ENCODE results near the gene LGALS3BP.

LGALS3BP gene

DNA sequence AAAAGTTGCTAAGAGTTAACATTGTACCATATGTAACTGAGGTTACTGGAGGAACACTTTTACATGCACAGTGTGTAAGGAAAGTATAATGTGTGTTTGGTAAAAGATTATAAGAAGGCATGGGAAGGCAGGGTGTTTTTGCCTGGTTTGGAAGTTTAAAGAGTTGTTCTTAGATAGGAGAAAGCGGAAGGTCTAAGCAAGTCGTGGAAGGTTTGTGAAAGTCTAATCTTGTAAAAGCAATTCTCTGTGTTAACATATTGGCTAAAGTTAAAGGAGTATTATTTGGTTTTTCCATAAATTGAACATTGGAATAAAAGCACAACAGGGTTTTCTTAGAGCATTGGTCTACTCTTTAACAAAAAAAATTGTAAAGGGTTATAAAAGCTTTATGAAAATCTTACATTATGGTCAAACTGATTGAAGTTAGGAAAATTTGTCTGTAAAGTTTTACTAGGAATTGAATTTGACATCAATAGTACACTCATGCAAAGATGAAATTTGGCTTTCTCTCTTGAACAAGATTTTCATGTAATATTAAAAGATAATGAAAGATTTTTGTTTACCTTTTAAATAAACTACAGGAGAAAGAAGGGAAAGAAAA is 34.5 kb upstream of the LGALS3BP start:
- DNase-seq (ENCODE audit: insufficient read length, low spot score): no peak
- no peak for TF ChIP-seq PAX5 (IDR thresholded peaks at IDR 0.05; ENCODE audit: insufficient read depth, low read length, severe bottlenecking)
- TF ChIP-seq POU2F2 (IDR thresholded peaks at IDR 0.05; ENCODE audit: low read depth, low read length): no peak
- TF ChIP-seq POLR2AphosphoS5 (IDR thresholded peaks at IDR 0.05; ENCODE audit: low read depth, low read length): no peak
- no peak for TF ChIP-seq SPI1 (IDR thresholded peaks at IDR 0.05; ENCODE audit: low read depth, low read length)
- TF ChIP-seq TAF1 (IDR thresholded peaks at IDR 0.05; ENCODE audit: low read depth, low read length): no peak
- TF ChIP-seq POLR2A (IDR thresholded peaks at IDR 0.05; ENCODE audit: low read depth, low read length): no peak
- FAIRE-seq: no peak

GRCh38 chr17:79012563-79013134 is 32.9 kb upstream of the LGALS3BP start:
- TF ChIP-seq POU2F2 (IDR thresholded peaks at IDR 0.05; ENCODE audit: low read depth, low read length) (no peak), PAX5 (IDR thresholded peaks at IDR 0.05; ENCODE audit: insufficient read depth, low read length, severe bottlenecking) (no peak), POLR2AphosphoS5 (IDR thresholded peaks at IDR 0.05; ENCODE audit: low read depth, low read length) (no peak), SPI1 (IDR thresholded peaks at IDR 0.05; ENCODE audit: low read depth, low read length) (no peak), POLR2A (IDR thresholded peaks at IDR 0.05; ENCODE audit: low read depth, low read length) (no peak), TAF1 (IDR thresholded peaks at IDR 0.05; ENCODE audit: low read depth, low read length) (no peak)
- FAIRE-seq (no peak), DNase-seq (ENCODE audit: insufficient read length, low spot score) (no peak)

DNA sequence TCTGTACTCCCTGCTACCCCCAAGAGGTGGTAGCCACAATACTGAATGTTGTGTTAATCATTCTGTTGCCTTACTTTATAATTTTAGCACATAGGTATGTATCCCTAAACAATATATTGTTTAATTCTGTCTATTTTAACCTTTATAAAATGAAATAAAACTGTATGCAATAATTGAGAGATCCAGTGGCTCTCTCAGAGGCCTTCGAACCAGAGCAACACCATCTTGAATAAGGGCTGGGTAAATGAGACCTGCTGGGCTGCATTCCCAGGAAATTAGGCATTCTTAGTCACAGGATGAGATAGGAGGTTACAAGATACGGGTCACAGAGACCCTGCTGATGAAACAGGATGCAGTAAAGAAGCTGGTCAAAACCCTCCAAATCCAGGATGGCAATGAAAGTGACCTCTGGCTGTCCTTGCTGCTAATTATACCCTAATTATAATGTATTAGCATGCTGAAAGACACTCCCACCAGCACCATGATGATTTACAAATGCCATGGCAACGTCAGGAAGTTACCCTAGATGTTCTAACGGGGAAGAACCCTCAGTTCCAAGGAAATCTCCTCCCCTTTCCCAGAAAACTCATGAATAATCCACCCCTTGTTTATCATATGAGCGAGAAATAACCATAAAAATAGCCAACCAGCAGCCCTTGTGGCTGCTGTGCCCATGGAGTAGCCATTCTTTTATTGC is 31.9 kb upstream of the LGALS3BP start:
- FAIRE-seq (no peak), DNase-seq (ENCODE audit: insufficient read length, low spot score) (no peak)
- no peak for TF ChIP-seq TAF1 (IDR thresholded peaks at IDR 0.05; ENCODE audit: low read depth, low read length)
- no peak for TF ChIP-seq PAX5 (IDR thresholded peaks at IDR 0.05; ENCODE audit: insufficient read depth, low read length, severe bottlenecking)
- TF ChIP-seq POLR2A (IDR thresholded peaks at IDR 0.05; ENCODE audit: low read depth, low read length): no peak
- TF ChIP-seq SPI1 (IDR thresholded peaks at IDR 0.05; ENCODE audit: low read depth, low read length): no peak
- no peak for TF ChIP-seq POLR2AphosphoS5 (IDR thresholded peaks at IDR 0.05; ENCODE audit: low read depth, low read length)
- no peak for TF ChIP-seq POU2F2 (IDR thresholded peaks at IDR 0.05; ENCODE audit: low read depth, low read length)

DNA sequence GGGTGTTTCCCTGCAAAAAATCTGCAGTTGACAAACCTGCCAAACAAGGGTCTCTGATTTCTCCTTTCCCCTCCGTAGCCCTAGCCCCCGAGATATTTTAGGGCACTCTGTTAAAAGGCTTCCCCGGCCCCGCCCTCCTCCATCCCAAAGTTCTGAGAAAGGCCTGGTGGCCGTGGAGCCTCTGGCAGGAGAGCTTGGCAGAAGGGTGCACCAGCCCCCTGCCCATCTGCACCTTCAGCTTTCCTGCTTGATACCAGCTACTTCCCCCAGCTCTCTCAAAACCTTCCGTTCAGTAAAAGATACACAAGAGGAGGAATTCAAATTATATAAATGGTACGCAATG is 30.6 kb upstream of the LGALS3BP start:
- no peak for DNase-seq (ENCODE audit: insufficient read length, low spot score)
- FAIRE-seq: no peak
- TF ChIP-seq POLR2A (IDR thresholded peaks at IDR 0.05; ENCODE audit: low read depth, low read length) (no peak), SPI1 (IDR thresholded peaks at IDR 0.05; ENCODE audit: low read depth, low read length) (no peak), PAX5 (IDR thresholded peaks at IDR 0.05; ENCODE audit: insufficient read depth, low read length, severe bottlenecking) (no peak), POLR2AphosphoS5 (IDR thresholded peaks at IDR 0.05; ENCODE audit: low read depth, low read length) (no peak), TAF1 (IDR thresholded peaks at IDR 0.05; ENCODE audit: low read depth, low read length) (no peak), POU2F2 (IDR thresholded peaks at IDR 0.05; ENCODE audit: low read depth, low read length) (no peak)

- FAIRE-seq (peak; percentile 83), DNase-seq (ENCODE audit: insufficient read length, low spot score) (peak; percentile 99)
- TF ChIP-seq POLR2A (IDR thresholded peaks at IDR 0.05; ENCODE audit: low read depth, low read length) (peak; percentile 30; the same call in 1 of the 2 replicates), POLR2AphosphoS5 (IDR thresholded peaks at IDR 0.05; ENCODE audit: low read depth, low read length) (peak; percentile 51; the same call in 1 of the 2 replicates), POU2F2 (IDR thresholded peaks at IDR 0.05; ENCODE audit: low read depth, low read length) (no peak), PAX5 (IDR thresholded peaks at IDR 0.05; ENCODE audit: insufficient read depth, low read length, severe bottlenecking) (peak; percentile 19), TAF1 (IDR thresholded peaks at IDR 0.05; ENCODE audit: low read depth, low read length) (peak; percentile 39; the same call in 1 of the 2 replicates), SPI1 (IDR thresholded peaks at IDR 0.05; ENCODE audit: low read depth, low read length) (peak; percentile 54)
Observed at GRCh38 chr17:79009397-79010303, 29.9 kb upstream of the LGALS3BP start, which contains the start of gene CANT1. TSS of gene CANT1 (minus strand) at chr17:79009764. CDS start at chr17:78997622, 12,142 bp downstream.

GRCh38 chr17:79008666-79009387 is 29.1 kb upstream of the LGALS3BP start:
- DNase-seq (ENCODE audit: insufficient read length, low spot score) (no peak), FAIRE-seq (peak; percentile 63)
- TF ChIP-seq SPI1 (IDR thresholded peaks at IDR 0.05; ENCODE audit: low read depth, low read length) (no peak), POLR2AphosphoS5 (IDR thresholded peaks at IDR 0.05; ENCODE audit: low read depth, low read length) (no peak), POU2F2 (IDR thresholded peaks at IDR 0.05; ENCODE audit: low read depth, low read length) (no peak), POLR2A (IDR thresholded peaks at IDR 0.05; ENCODE audit: low read depth, low read length) (no peak), TAF1 (IDR thresholded peaks at IDR 0.05; ENCODE audit: low read depth, low read length) (no peak), PAX5 (IDR thresholded peaks at IDR 0.05; ENCODE audit: insufficient read depth, low read length, severe bottlenecking) (no peak)

DNA sequence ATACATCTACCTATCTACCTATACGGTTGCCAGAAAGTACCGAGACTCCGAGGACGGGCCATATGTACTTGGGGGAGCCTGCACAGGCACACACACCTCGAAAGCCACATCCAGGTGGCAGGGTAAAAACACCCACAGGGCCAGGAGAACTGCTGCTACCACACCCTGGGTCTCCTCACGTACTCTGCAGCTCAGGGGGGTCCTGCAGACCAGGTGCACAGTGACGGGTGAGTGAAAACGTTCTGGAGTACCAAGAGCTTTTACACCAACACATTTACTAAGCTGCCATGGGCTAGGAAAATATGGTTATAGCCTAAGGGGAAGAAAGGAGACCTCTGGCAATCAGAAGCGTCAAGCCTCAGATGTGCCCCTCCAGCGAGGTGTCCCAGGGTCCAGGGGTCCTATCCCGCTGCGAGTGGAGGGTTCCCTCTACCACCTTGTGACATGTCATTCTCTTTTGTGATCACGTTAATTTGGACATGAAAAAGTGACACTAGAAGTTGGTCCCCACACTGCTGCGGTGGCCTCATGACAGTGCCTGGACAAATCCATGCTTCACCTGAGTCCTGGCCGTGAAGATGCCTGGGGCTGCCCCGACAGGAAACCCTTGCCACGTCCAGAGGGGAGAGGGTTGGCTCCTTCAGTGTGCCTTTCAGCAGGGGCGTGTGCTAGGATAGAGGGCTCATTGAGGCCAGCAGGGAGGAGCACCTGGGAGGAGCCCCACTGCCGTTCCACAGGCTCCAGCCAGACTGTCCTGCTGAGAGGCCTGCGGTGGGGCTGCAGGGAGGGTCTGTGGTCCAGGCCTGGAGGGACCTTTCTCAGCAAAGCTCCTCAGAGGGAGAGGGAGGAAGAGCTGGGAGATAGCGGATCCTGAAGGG is 28.0 kb upstream of the LGALS3BP start:
- no peak for DNase-seq (ENCODE audit: insufficient read length, low spot score)
- TF ChIP-seq POLR2A (IDR thresholded peaks at IDR 0.05; ENCODE audit: low read depth, low read length) (no peak), POLR2AphosphoS5 (IDR thresholded peaks at IDR 0.05; ENCODE audit: low read depth, low read length) (no peak), POU2F2 (IDR thresholded peaks at IDR 0.05; ENCODE audit: low read depth, low read length) (no peak), PAX5 (IDR thresholded peaks at IDR 0.05; ENCODE audit: insufficient read depth, low read length, severe bottlenecking) (no peak), SPI1 (IDR thresholded peaks at IDR 0.05; ENCODE audit: low read depth, low read length) (no peak), TAF1 (IDR thresholded peaks at IDR 0.05; ENCODE audit: low read depth, low read length) (no peak)
- FAIRE-seq: no peak

Data from GM12891 (cell line).